Ascending aorta (tissue), 2 donors: Measurements from ENCODE around the gene CBARP. TPM values are rescaled to one million over a fixed set of nuclear protein-coding genes. Genes with fewer than 3 reads are reported as not detected.

Source experiments
- DNase-seq, 2 donors: peaks; one replicate each; pipeline ENCODE4 v3.0.0-alpha.2; 2019; ENCODE audit warnings: low spot score in 2 of 2
- H3K27ac ChIP-seq, 2 donors: fragments of 200-600 bp; sonication (generic); one replicate each; pipeline ENCODE4 v1.5.1; 2016 to 2017; ENCODE audit warnings: mild to moderate bottlenecking in 1 of 2
- H3K27me3 ChIP-seq: fragments of 200-600 bp; sonication (generic); one replicate; pipeline ENCODE4 v1.5.1; 2017
- H3K36me3 ChIP-seq, 2 donors: fragments of 200-600 bp; sonication (generic); one replicate each; pipeline ENCODE4 v1.5.1; 2016
- H3K4me1 ChIP-seq, 2 donors: fragments of 200-600 bp; sonication (generic); one replicate each; pipeline ENCODE4 v1.5.1; 2016 to 2017; ENCODE audit warnings: mild to moderate bottlenecking in 1 of 2
- H3K4me3 ChIP-seq, 2 donors: fragments of 200-600 bp; sonication (generic); one replicate each; pipeline ENCODE4 v1.5.1; 2016 to 2017; ENCODE audit warnings: mild to moderate bottlenecking in 1 of 2
- H3K9me3 ChIP-seq, 2 donors: fragments of 200-600 bp; sonication (generic); one replicate each; pipeline ENCODE4 v1.5.1; 2016
- intact Hi-C: fragments of 100-400 bp; cut with DNase I; formaldehyde crosslinking; loops from one replicate; pipeline ENCODE4 v1.15.1; 2023
- total RNA-seq: library from RNA; depleted of rRNA; stranded (reverse); fragments of >200 nt; gene quantifications from one replicate; pipeline ENCODE4 v1.1.0, GENCODE V29; 2016
- TF ChIP-seq, protein P1 (sequence below), 3 experiments: fragments of 200-600 bp in 2 of 3; fragments of 450-650 bp in 1 of 3; sonication (generic) in 2 of 3; IDR thresholded peaks; one replicate each; pipeline ENCODE4 v1.5.1; 2016 to 2019; ENCODE audit warnings: antibody characterized with exemption in 3 of 3, mild to moderate bottlenecking in 1 of 3, moderate library complexity in 1 of 3

CBARP gene
- total RNA-seq, 1 donor from 2014 or later: 1.9 TPM

DNA sequence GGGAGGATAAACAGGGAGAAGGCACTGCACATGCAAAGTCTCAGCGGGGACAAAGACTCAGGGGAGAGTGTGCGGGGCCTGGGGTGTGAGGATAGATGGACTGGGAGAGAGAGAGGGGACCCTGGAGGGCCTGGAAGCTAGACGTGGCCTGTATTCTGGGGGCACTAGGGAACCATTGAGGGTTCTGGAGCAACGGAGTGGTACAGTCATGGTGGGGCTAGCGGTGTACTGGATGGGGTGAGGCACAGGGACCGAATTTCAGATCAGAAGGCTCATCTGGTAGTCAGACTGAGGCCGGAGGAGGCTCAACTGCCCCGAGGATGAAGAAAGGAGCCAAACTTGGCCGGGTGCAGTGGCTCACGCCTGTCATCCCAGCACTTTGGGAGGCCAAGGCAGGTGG lies 55.7 kb downstream of the CBARP start:
- DNase-seq: no peak
- Histone ChIP-seq H3K4me3 (no peak overlapping the region), H3K27ac (no peak overlapping the region), H3K27me3 (no peaks in the 10 kb centered on the region), H3K9me3 (no peaks in the 10 kb centered on the region), H3K4me1 (peaks cover 0 to 10% of the 10 kb centered on the region in 2 donors), H3K36me3 (no peaks in the 10 kb centered on the region)
- intact Hi-C loops: no loop called here
- TF ChIP-seq, protein P1, sequence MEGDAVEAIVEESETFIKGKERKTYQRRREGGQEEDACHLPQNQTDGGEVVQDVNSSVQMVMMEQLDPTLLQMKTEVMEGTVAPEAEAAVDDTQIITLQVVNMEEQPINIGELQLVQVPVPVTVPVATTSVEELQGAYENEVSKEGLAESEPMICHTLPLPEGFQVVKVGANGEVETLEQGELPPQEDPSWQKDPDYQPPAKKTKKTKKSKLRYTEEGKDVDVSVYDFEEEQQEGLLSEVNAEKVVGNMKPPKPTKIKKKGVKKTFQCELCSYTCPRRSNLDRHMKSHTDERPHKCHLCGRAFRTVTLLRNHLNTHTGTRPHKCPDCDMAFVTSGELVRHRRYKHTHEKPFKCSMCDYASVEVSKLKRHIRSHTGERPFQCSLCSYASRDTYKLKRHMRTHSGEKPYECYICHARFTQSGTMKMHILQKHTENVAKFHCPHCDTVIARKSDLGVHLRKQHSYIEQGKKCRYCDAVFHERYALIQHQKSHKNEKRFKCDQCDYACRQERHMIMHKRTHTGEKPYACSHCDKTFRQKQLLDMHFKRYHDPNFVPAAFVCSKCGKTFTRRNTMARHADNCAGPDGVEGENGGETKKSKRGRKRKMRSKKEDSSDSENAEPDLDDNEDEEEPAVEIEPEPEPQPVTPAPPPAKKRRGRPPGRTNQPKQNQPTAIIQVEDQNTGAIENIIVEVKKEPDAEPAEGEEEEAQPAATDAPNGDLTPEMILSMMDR (IDR thresholded peaks at IDR 0.05): no peak

DNA sequence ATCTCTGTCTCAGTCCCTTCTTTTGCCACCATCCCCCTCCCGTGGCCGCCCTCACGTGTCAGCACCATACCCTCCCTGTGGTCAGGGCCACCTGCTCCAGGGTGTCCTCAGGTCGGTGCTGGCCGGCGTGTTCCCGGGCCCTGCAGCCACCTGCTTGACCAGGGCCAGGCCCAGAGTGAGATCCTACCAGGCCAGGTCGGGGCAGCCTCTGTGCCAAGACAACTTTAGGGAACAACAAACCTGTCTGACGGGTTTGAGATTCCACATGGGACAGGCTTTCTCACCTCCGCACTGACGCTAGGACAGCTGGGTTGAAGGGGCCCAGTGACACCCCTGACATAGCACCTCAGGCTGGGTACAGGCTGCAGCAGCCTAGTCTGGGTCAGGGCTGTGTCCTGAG lies 56.2 kb downstream of the CBARP start:
- Histone ChIP-seq H3K36me3 (no peaks in the 10 kb centered on the region), H3K9me3 (no peaks in the 10 kb centered on the region), H3K4me3 (no peak overlapping the region), H3K27ac (no peak overlapping the region), H3K4me1 (peaks cover 0 to 10% of the 10 kb centered on the region in 2 donors), H3K27me3 (no peaks in the 10 kb centered on the region)
- DNase-seq: no peak
- TF ChIP-seq, protein P1 (IDR thresholded peaks at IDR 0.05): no peak
- intact Hi-C loops: no loop called here

Other genes starting within 250 kb of the CBARP start
- gene GRIN3B, start 237.6 kb downstream of the CBARP start, total RNA-seq: not detected
- gene TMEM259, start 216.9 kb downstream of the CBARP start, total RNA-seq: 452 TPM
- not detected for gene RNU6-2, start 216.5 kb downstream of the CBARP start, total RNA-seq
- gene CNN2, start 211.4 kb downstream of the CBARP start, total RNA-seq: 79.1 TPM
- 96.6 TPM for gene ABCA7, start 197.9 kb downstream of the CBARP start, total RNA-seq
- 66.5 TPM for gene ARHGAP45, start 170.8 kb downstream of the CBARP start, total RNA-seq
- gene POLR2E, start 142.6 kb downstream of the CBARP start, total RNA-seq: 72.1 TPM
- gene GPX4, start 134.0 kb downstream of the CBARP start, total RNA-seq: 348 TPM
- 120 TPM for gene SBNO2, start 63.7 kb downstream of the CBARP start, total RNA-seq
- gene STK11, start 32.2 kb downstream of the CBARP start, total RNA-seq: 104 TPM
- 232 TPM for gene ATP5F1D, start 3.7 kb upstream of the CBARP start, total RNA-seq
- 307 TPM for gene MIDN, start 10.6 kb upstream of the CBARP start, total RNA-seq
- 442 TPM for gene CIRBP, start 31.3 kb upstream of the CBARP start, total RNA-seq
- 156 TPM for gene FAM174C, start 37.5 kb upstream of the CBARP start, total RNA-seq
- not detected for gene EFNA2, start 47.9 kb upstream of the CBARP start, total RNA-seq
- gene NDUFS7, start 145.9 kb upstream of the CBARP start, total RNA-seq: 216 TPM
- 56.4 TPM for gene GAMT, start 163.5 kb upstream of the CBARP start, total RNA-seq
- 15.8 TPM for gene DAZAP1, start 169.6 kb upstream of the CBARP start, total RNA-seq
- gene RPS15, start 200.4 kb upstream of the CBARP start, total RNA-seq: 3,111 TPM
- not detected for gene APC2, start 212.1 kb upstream of the CBARP start, total RNA-seq
- 32.7 TPM for gene C19orf25, start 241.2 kb upstream of the CBARP start, total RNA-seq